ENCODE measurements around the gene MRPS15. TPM values are rescaled to one million over a fixed set of nuclear protein-coding genes. Genes with fewer than 3 reads are reported as not detected.
"Not testable (repeated sequence)": the region's sequence is repeated elsewhere in the genome, so short reads cannot be mapped to it uniquely, and the experiment has no call there.

Gene MRPS15
- 10 to 100 TPM; 92.3 to 99.9 TPM for total RNA-seq

GRCh38 chr1:36463803-36464604, at the start of gene MRPS15:
Gene MRPS15, minus strand, starts transcription at chr1:36464384. Its CDS starts 109 bp downstream, at chr1:36464275.
- Mint-ChIP-seq H3K36me3 (ENCODE audit: low read depth) (peaks cover 38% of the 10 kb centered on the region), H3K27ac (peak within 1 kb of the TSS; percentile 93), H3K27me3 (no peaks in the 10 kb centered on the region), H3K4me1 (peaks cover 62% of the 10 kb centered on the region), H3K9me3 (no peaks in the 10 kb centered on the region), H3K4me3 (peak within 1 kb of the TSS; percentile 99)
- DNase-seq: peak; percentile 97
- CTCF ChIA-PET: interaction anchor here (0.6 to 1.3 kb wide), 9 partner anchors 9 to 315 kb away, joined by 3 to 6 read pairs (median 4); partner anchors contain the start of genes OSCP1 and TRAPPC3
- POLR2A ChIA-PET: interaction anchor here (0.6 to 2.5 kb wide), 15 partner anchors 8 to 308 kb away, joined by 3 to 32 read pairs (median 4); partner anchors contain the start of genes LSM10, MAP7D1, OSCP1 and SH3D21

GRCh38 chr1:36512842-36513241, 48.7 kb upstream of the MRPS15 start:
- Mint-ChIP-seq H3K9me3 (no peaks in the 10 kb centered on the region), H3K4me1 (peaks cover 18% of the 10 kb centered on the region), H3K4me3 (no peak overlapping the region), H3K27ac (no peak overlapping the region), H3K36me3 (ENCODE audit: low read depth) (no peaks in the 10 kb centered on the region), H3K27me3 (peaks cover 3% of the 10 kb centered on the region)
- POLR2A ChIA-PET: no interaction called here
- DNase-seq: no peak
- CTCF ChIA-PET: no interaction called here

GRCh38 chr1:36511804-36512798, 47.9 kb upstream of the MRPS15 start:
- ChIA-PET CTCF (no interaction called here), POLR2A (no interaction called here)
- no peaks in the 10 kb centered on the region for H3K36me3 Mint-ChIP-seq (ENCODE audit: low read depth)
- H3K4me3 Mint-ChIP-seq: no peak overlapping the region
- H3K4me1 Mint-ChIP-seq: peaks cover 18% of the 10 kb centered on the region
- H3K27me3 Mint-ChIP-seq: peaks cover 9% of the 10 kb centered on the region
- H3K9me3 Mint-ChIP-seq: no peaks in the 10 kb centered on the region
- no peak for DNase-seq
- H3K27ac Mint-ChIP-seq: no peak overlapping the region

- Mint-ChIP-seq H3K27me3 (peaks cover 17% of the 10 kb centered on the region), H3K4me1 (peaks cover 18% of the 10 kb centered on the region)
- POLR2A ChIA-PET; DNase-seq; H3K9me3 Mint-ChIP-seq; CTCF ChIA-PET; H3K36me3 Mint-ChIP-seq (ENCODE audit: low read depth); H3K4me3 Mint-ChIP-seq; H3K27ac Mint-ChIP-seq: not testable (repeated sequence)
Observed at GRCh38 chr1:36511220-36511619, 47.0 kb upstream of the MRPS15 start.

- H3K27me3 Mint-ChIP-seq: peaks cover 18% of the 10 kb centered on the region
- H3K36me3 Mint-ChIP-seq (ENCODE audit: low read depth): no peaks in the 10 kb centered on the region
- ChIA-PET POLR2A (no interaction called here), CTCF (no interaction called here)
- H3K9me3 Mint-ChIP-seq: no peaks in the 10 kb centered on the region
- peaks cover 18% of the 10 kb centered on the region for H3K4me1 Mint-ChIP-seq
- DNase-seq: no peak
- no peak overlapping the region for H3K4me3 Mint-ChIP-seq
- H3K27ac Mint-ChIP-seq: no peak overlapping the region
Observed at GRCh38 chr1:36510418-36510817, 46.2 kb upstream of the MRPS15 start.

- Mint-ChIP-seq H3K9me3 (no peaks in the 10 kb centered on the region), H3K4me1 (peaks cover under 1% of the 10 kb centered on the region), H3K27me3 (peaks cover 29% of the 10 kb centered on the region), H3K4me3 (no peak overlapping the region), H3K27ac (no peak overlapping the region), H3K36me3 (ENCODE audit: low read depth) (no peaks in the 10 kb centered on the region)
- DNase-seq: no peak
- POLR2A ChIA-PET: no interaction called here
- CTCF ChIA-PET: no interaction called here
Observed at GRCh38 chr1:36508257-36508656, 44.1 kb upstream of the MRPS15 start.

GRCh38 chr1:36506276-36506920, 42.2 kb upstream of the MRPS15 start:
- H3K27ac Mint-ChIP-seq: no peak overlapping the region
- no peaks in the 10 kb centered on the region for H3K36me3 Mint-ChIP-seq (ENCODE audit: low read depth)
- DNase-seq: no peak
- ChIA-PET POLR2A (no interaction called here), CTCF (interaction anchor here (3.8 kb wide), 1 partner anchor 10 kb away, joined by 17 read pairs; no protein-coding TSS in a partner anchor)
- H3K27me3 Mint-ChIP-seq: peaks cover 37% of the 10 kb centered on the region
- H3K4me3 Mint-ChIP-seq: no peak overlapping the region
- no peaks in the 10 kb centered on the region for H3K4me1 Mint-ChIP-seq
- H3K9me3 Mint-ChIP-seq: no peaks in the 10 kb centered on the region

- Mint-ChIP-seq H3K27ac (no peak overlapping the region), H3K4me3 (no peak overlapping the region), H3K36me3 (ENCODE audit: low read depth) (no peaks in the 10 kb centered on the region), H3K27me3 (peaks cover 43% of the 10 kb centered on the region), H3K9me3 (no peaks in the 10 kb centered on the region), H3K4me1 (no peaks in the 10 kb centered on the region)
- CTCF ChIA-PET: no interaction called here
- POLR2A ChIA-PET: interaction anchor here (1.3 kb wide), 1 partner anchor 24 kb away, joined by 3 read pairs; no protein-coding TSS in a partner anchor
- no peak for DNase-seq
Observed at GRCh38 chr1:36503733-36504132, 39.5 kb upstream of the MRPS15 start.

GRCh38 chr1:36503159-36503558, 39.0 kb upstream of the MRPS15 start:
- no peak overlapping the region for H3K27ac Mint-ChIP-seq
- no peak overlapping the region for H3K4me3 Mint-ChIP-seq
- H3K36me3 Mint-ChIP-seq (ENCODE audit: low read depth): no peaks in the 10 kb centered on the region
- H3K27me3 Mint-ChIP-seq: peaks cover 46% of the 10 kb centered on the region
- no peaks in the 10 kb centered on the region for H3K9me3 Mint-ChIP-seq
- CTCF ChIA-PET: interaction anchor here (1.5 kb wide), 1 partner anchor 73 kb away, joined by 5 read pairs; no protein-coding TSS in a partner anchor
- no peak for DNase-seq
- POLR2A ChIA-PET: interaction anchor here (1.3 kb wide), 1 partner anchor 24 kb away, joined by 3 read pairs; no protein-coding TSS in a partner anchor
- no peaks in the 10 kb centered on the region for H3K4me1 Mint-ChIP-seq

GRCh38 chr1:36502616-36503015, 38.4 kb upstream of the MRPS15 start:
- peaks cover 49% of the 10 kb centered on the region for H3K27me3 Mint-ChIP-seq
- H3K4me1 Mint-ChIP-seq: no peaks in the 10 kb centered on the region
- no peaks in the 10 kb centered on the region for H3K36me3 Mint-ChIP-seq (ENCODE audit: low read depth)
- no peak overlapping the region for H3K4me3 Mint-ChIP-seq
- POLR2A ChIA-PET: interaction anchor here (1.3 kb wide), 1 partner anchor 23 kb away, joined by 3 read pairs; no protein-coding TSS in a partner anchor
- H3K27ac Mint-ChIP-seq: no peak overlapping the region
- no peaks in the 10 kb centered on the region for H3K9me3 Mint-ChIP-seq
- DNase-seq: no peak
- CTCF ChIA-PET: interaction anchor here (1.5 kb wide), 1 partner anchor 74 kb away, joined by 5 read pairs; no protein-coding TSS in a partner anchor

GRCh38 chr1:36501911-36502310, 37.7 kb upstream of the MRPS15 start:
- POLR2A ChIA-PET: not testable (repeated sequence)

GRCh38 chr1:36497207-36497606, 33.0 kb upstream of the MRPS15 start:
- Mint-ChIP-seq H3K27me3 (peaks cover 39% of the 10 kb centered on the region), H3K4me3 (no peak overlapping the region), H3K36me3 (ENCODE audit: low read depth) (no peaks in the 10 kb centered on the region), H3K9me3 (no peaks in the 10 kb centered on the region), H3K27ac (no peak overlapping the region), H3K4me1 (no peaks in the 10 kb centered on the region)
- POLR2A ChIA-PET: no interaction called here
- DNase-seq: no peak
- CTCF ChIA-PET: no interaction called here

More at GRCh38 chr1:36501911-36502310, 37.7 kb upstream of the MRPS15 start:
- H3K27ac Mint-ChIP-seq; DNase-seq; H3K4me3 Mint-ChIP-seq; H3K36me3 Mint-ChIP-seq (ENCODE audit: low read depth); H3K9me3 Mint-ChIP-seq; H3K4me1 Mint-ChIP-seq: not testable (repeated sequence)
- peaks cover 49% of the 10 kb centered on the region for H3K27me3 Mint-ChIP-seq
- CTCF ChIA-PET: interaction anchor here (1.5 kb wide), 2 partner anchors 14 to 74 kb away, joined by 4 to 5 read pairs; no protein-coding TSS in a partner anchor
